ENCODE measurements around the gene MED12L. TPM values are rescaled to one million over a fixed set of nuclear protein-coding genes. Genes with fewer than 3 reads are reported as not detected.
"Not testable (repeated sequence)": the region's sequence is repeated elsewhere in the genome, so short reads cannot be mapped to it uniquely, and the experiment has no call there.

Gene MED12L
- total RNA-seq, 4 donors from 2014 or later, result 1.6 to 23.7 (median 4.0) TPM

DNA sequence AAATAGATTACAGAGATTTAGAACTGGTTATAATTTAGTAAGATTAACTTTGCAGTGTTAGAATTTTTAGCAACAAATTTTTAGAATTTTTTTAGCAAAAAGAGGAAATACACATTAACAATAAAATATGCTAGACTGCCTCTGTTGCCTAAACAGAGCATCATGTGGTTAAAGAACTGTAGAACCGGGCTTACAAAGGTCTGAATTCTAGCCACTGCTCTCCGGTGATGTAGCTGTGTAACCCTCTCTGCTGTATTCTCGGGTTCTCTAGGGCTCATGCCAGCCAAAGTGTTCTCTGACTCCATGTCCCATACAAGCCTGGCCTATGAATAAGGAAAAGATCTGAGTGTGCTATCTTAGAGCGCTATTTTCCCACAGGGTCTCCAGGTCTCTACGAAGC lies 302.0 kb downstream of the MED12L start:
- DNase-seq, result no peak
- Histone ChIP-seq H3K4me3 (replicated peaks in 1 of 3) (no peak overlapping the region), H3K27ac (no peak overlapping the region), H3K4me1 (no peaks in the 10 kb centered on the region), H3K27me3 (no peaks in the 10 kb centered on the region), H3K36me3 (no peaks in the 10 kb centered on the region), H3K9me3 (no peaks in the 10 kb centered on the region)
- TF ChIP-seq CTCF (IDR thresholded peaks at IDR 0.05) (no peak), POLR2A (IDR thresholded peaks at IDR 0.05) (no peak)
- intact Hi-C loops (cut with DNase I), result no loop called here
- whole genome bisulfite sequencing, 2 donors, result 85 to 89% methylated on average over 5 of the region's 5 CpGs

DNA sequence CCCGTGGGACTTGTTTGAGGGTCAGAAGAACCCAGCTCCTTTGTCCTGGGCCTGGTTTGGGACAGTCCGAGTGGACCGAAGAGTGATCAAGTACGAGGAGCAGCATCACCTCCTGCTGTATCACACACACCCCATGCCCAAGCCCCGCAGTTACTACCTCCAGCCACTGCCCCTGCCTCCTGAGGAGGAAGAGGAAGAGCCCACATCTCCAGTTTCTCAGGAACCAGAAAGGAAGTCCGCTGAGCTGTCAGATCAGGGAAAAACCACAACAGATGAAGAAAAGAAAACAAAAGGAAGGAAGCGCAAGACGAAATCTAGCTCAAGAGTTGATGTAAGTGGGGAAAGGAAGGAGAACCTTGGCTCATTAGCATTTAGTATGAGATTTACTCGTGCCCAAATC lies 302.4 kb downstream of the MED12L start:
- intact Hi-C loops (cut with DNase I), result no loop called here
- no peak for DNase-seq
- WGBS, 2 donors, result 87 to 88% methylated on average over 9 of the region's 9 CpGs
- Histone ChIP-seq H3K27me3 (no peaks in the 10 kb centered on the region), H3K4me3 (replicated peaks in 1 of 3) (no peak overlapping the region), H3K9me3 (no peaks in the 10 kb centered on the region), H3K36me3 (no peaks in the 10 kb centered on the region), H3K27ac (no peak overlapping the region), H3K4me1 (no peaks in the 10 kb centered on the region)
- TF ChIP-seq POLR2A (IDR thresholded peaks at IDR 0.05) (no peak), CTCF (IDR thresholded peaks at IDR 0.05) (no peak)

GRCh38 chr3:151391720-151392119 lies 306.3 kb downstream of the MED12L start:
- no peaks in the 10 kb centered on the region for H3K4me1 ChIP-seq
- no peak overlapping the region for H3K27ac ChIP-seq
- H3K4me3 ChIP-seq (replicated peaks in 1 of 3), result no peak overlapping the region
- no peaks in the 10 kb centered on the region for H3K36me3 ChIP-seq
- intact Hi-C loops (cut with DNase I), result no loop called here
- DNase-seq, result no peak
- no peaks in the 10 kb centered on the region for H3K27me3 ChIP-seq
- no peak for TF ChIP-seq POLR2A (IDR thresholded peaks at IDR 0.05)
- no peak for TF ChIP-seq CTCF (IDR thresholded peaks at IDR 0.05)
- WGBS, 2 donors, result 83 to 85% methylated on average over 2 of the region's 2 CpGs
- H3K9me3 ChIP-seq, result no peaks in the 10 kb centered on the region

DNA sequence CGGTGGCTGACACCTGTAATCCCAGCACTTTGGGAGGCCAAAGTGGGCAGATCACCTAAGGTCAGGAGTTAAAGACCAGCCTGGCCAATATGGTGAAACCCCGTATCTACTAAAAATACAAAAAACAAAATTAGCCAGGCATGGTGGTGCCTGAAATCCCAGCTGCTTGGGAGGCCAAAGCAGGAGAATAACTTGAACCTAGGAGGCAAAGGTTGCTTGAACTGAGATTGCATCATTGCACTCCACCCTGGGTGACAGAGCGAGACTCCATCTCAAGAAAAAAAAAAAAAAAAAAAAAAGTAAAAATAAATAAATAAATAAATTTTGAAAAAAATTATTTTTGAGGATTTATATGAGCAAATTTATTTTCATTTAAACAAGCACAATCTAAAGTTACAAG lies 306.7 kb downstream of the MED12L start:
- DNase-seq; H3K27me3 ChIP-seq; H3K4me1 ChIP-seq; H3K27ac ChIP-seq; H3K36me3 ChIP-seq; intact Hi-C loops (cut with DNase I); H3K4me3 ChIP-seq (replicated peaks in 1 of 3); H3K9me3 ChIP-seq: not testable (repeated sequence)
- 84 to 98% methylated on average over 3 of the region's 3 CpGs for WGBS, 2 donors

DNA sequence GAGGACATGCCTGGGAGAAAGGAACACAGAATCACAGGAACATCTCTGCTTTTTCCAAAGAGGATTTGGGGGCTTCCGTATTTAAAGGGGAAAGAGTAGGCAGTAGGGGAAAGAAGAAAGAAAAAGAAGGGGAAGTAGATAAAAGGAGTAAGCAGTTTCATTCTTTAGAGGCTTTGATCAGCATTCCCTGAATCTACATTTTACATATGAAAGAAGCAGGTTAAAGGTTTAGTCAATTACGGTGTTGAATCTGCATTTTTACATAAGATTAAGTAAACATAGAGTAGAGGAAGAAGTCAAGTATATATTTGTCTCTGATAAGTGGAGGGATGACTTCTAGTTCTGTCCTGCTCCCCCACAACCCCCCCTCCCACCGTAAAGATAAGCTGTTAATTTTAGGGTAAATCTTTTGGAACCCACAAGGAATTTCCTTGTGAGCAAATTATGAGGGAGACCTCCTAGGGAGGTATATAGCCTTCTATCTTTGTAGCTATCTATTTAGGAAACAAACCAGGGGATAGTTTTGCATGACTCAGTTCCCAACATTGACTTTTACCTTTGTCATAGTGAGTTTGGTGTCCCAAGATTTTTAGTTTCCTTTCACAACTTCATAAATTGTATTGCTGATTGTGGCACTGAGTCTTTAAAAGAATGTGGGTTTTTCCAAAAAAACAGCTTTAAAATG lies 307.8 kb downstream of the MED12L start:
- no peak for DNase-seq
- Histone ChIP-seq H3K4me3 (replicated peaks in 1 of 3) (no peak overlapping the region), H3K36me3 (no peaks in the 10 kb centered on the region), H3K4me1 (no peaks in the 10 kb centered on the region), H3K9me3 (no peaks in the 10 kb centered on the region), H3K27ac (no peak overlapping the region), H3K27me3 (no peaks in the 10 kb centered on the region)
- intact Hi-C loops (cut with DNase I), result no loop called here
- no peak for TF ChIP-seq POLR2A (IDR thresholded peaks at IDR 0.05)
- no peak for TF ChIP-seq CTCF (IDR thresholded peaks at IDR 0.05)
- WGBS, 2 donors, result 47 to 49% methylated on average over 3 of the region's 3 CpGs

All from thyroid gland (tissue), 4 donors.